A673 (cell line): ENCODE data around the gene SRPK1.

ENCODE experiments used
- EZH2 ChIP-seq: fragments of 200-600 bp; sonication (generic); IDR thresholded peaks from 2 replicates; pipeline ENCODE4 v1.6.1; 2017; ENCODE audit warnings: borderline replicate concordance, low read depth, mild to moderate bottlenecking, mixed read lengths, antibody characterized with exemption, low read length; ENCODE audit not compliant: poor library complexity, severe bottlenecking
- TF ChIP-seq, protein P1 (sequence below): fragments of 300-800, 200-600 bp; sonication (generic); conservative IDR thresholded peaks from 2 replicates; pipeline ENCODE4 v1.5.1; 2017; ENCODE audit warnings: low read depth, mild to moderate bottlenecking, antibody characterized with exemption, low read length, moderate library complexity, mixed read lengths

DNA sequence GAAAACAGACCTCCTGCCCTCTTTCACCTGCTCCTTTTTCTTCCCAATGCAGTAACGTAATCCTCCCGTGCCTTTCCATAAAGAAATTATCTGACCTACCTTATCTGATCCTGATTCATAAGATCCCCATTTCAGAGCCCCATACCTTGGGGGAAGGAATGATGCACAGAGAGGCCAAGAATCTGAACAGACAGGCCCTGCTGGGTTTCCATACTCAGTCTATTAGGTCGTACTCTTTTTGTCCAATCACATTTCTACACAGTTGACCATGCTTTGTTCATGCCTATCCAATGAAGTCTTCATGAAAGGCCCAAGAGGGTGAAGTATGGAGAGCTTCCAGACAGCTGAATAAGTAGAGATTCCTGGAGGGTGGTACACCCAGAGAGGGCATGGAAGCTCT lies 25.3 kb downstream of the SRPK1 start:
- TF ChIP-seq, protein P1, sequence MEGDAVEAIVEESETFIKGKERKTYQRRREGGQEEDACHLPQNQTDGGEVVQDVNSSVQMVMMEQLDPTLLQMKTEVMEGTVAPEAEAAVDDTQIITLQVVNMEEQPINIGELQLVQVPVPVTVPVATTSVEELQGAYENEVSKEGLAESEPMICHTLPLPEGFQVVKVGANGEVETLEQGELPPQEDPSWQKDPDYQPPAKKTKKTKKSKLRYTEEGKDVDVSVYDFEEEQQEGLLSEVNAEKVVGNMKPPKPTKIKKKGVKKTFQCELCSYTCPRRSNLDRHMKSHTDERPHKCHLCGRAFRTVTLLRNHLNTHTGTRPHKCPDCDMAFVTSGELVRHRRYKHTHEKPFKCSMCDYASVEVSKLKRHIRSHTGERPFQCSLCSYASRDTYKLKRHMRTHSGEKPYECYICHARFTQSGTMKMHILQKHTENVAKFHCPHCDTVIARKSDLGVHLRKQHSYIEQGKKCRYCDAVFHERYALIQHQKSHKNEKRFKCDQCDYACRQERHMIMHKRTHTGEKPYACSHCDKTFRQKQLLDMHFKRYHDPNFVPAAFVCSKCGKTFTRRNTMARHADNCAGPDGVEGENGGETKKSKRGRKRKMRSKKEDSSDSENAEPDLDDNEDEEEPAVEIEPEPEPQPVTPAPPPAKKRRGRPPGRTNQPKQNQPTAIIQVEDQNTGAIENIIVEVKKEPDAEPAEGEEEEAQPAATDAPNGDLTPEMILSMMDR = no peak
- no peak for TF ChIP-seq EZH2
